ENCODE results near the gene NDST3. TPM values are rescaled to one million over a fixed set of nuclear protein-coding genes. Genes with fewer than 3 reads are reported as not detected.
A peak's percentile ranks its signal among the peaks of the same experiment; 100 is the strongest.

NDST3 gene
- total RNA-seq, 1 donor from 2014 or later: 0.74 TPM

- Histone ChIP-seq H3K27ac (no peak overlapping the region), H3K27me3 (no peaks in the 10 kb centered on the region), H3K9me3 (no peaks in the 10 kb centered on the region), H3K36me3 (no peaks in the 10 kb centered on the region), H3K4me1 (no peaks in the 10 kb centered on the region), H3K4me3 (no peak overlapping the region)
- intact Hi-C loops (cut with DNase I): no loop called here
- no peak for TF ChIP-seq POLR2A (IDR thresholded peaks at IDR 0.05)
- no peak for TF ChIP-seq POLR2AphosphoS5 (IDR thresholded peaks at IDR 0.05; ENCODE audit: insufficient read depth in 1 of 2, low read depth in 1 of 2)
- TF ChIP-seq CTCF (IDR thresholded peaks at IDR 0.05): no peak
- no peak for DNase-seq (ENCODE audit: extremely low spot score in 2 of 2)
Measured at GRCh38 chr4:118029224-118029623, 5.1 kb upstream of the NDST3 start.

- no peak for TF ChIP-seq CTCF (IDR thresholded peaks at IDR 0.05)
- no peak for TF ChIP-seq POLR2AphosphoS5 (IDR thresholded peaks at IDR 0.05; ENCODE audit: insufficient read depth in 1 of 2, low read depth in 1 of 2)
- TF ChIP-seq POLR2A (IDR thresholded peaks at IDR 0.05): no peak
- H3K9me3 ChIP-seq: no peaks in the 10 kb centered on the region
- peak overlapping the region; percentile 58 for H3K27ac ChIP-seq
- H3K27me3 ChIP-seq: no peaks in the 10 kb centered on the region
- H3K36me3 ChIP-seq: no peaks in the 10 kb centered on the region
- intact Hi-C loops (cut with DNase I): no loop called here
- DNase-seq (ENCODE audit: extremely low spot score in 2 of 2): no peak
- no peaks in the 10 kb centered on the region for H3K4me1 ChIP-seq
- peak overlapping the region; percentile 48 to 56 for H3K4me3 ChIP-seq
Measured at GRCh38 chr4:118032691-118033090, 1.6 kb upstream of the NDST3 start.

DNA sequence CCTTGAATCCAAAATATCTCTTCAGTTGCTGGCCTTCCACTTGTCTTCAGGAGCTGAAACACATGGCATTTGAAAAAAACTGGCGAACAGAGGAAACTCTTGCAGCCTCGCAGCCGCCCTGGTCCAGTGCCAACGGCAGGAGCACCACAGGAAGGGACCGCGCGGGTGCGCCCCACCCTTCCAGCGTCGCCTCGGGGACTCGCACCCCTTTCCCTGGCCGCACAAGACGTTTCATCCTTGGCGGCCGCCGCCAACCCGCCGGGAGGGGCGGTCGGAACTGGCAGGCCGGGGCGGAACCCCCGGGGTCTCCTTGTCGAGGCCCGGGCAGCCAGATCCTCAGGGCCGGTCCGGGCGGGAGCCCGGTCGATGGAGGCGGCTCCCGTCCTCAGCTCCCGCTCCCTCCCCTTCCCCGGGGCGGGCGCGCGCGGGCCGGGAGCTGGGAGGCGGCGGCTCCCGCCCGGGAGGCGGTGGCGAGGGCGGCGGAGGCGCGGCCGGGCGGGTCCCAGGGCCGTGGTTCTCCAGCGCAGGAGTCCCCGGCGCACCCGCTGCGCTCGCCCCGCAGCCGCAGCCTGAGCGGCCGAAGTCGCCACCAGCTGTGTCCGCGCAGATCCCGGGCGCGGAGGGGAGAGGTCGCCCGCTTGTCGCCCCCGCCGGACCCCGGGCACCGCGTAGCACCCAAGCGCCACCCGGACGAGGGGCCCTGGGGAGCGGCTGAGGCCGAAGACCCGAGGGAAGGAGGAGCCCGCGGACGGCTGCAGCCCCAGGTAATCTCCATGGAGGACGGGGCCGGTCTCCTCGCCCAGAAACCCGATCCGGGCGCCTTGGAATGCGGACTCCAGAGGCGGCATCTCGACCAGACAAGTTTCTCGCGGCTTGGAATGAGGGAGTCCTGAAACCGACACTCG, 886 bp upstream of the NDST3 start:
- no peaks in the 10 kb centered on the region for H3K36me3 ChIP-seq
- H3K9me3 ChIP-seq: no peaks in the 10 kb centered on the region
- H3K4me1 ChIP-seq: no peaks in the 10 kb centered on the region
- DNase-seq (ENCODE audit: extremely low spot score in 2 of 2): no peak
- intact Hi-C loops (cut with DNase I): no loop called here
- no peaks in the 10 kb centered on the region for H3K27me3 ChIP-seq
- TF ChIP-seq POLR2AphosphoS5 (IDR thresholded peaks at IDR 0.05; ENCODE audit: insufficient read depth in 1 of 2, low read depth in 1 of 2) (no peak), POLR2A (IDR thresholded peaks at IDR 0.05) (no peak), CTCF (IDR thresholded peaks at IDR 0.05) (no peak)
- peak overlapping the region; percentile 58 for H3K27ac ChIP-seq
- peak overlapping the region; percentile 48 to 56 for H3K4me3 ChIP-seq

- Histone ChIP-seq H3K4me1 (no peaks in the 10 kb centered on the region), H3K4me3 (no peak overlapping the region), H3K36me3 (no peaks in the 10 kb centered on the region), H3K27ac (no peak overlapping the region), H3K9me3 (no peaks in the 10 kb centered on the region), H3K27me3 (no peaks in the 10 kb centered on the region)
- no peak for DNase-seq (ENCODE audit: extremely low spot score in 2 of 2)
- intact Hi-C loops (cut with DNase I): no loop called here
- TF ChIP-seq CTCF (IDR thresholded peaks at IDR 0.05) (no peak), POLR2A (IDR thresholded peaks at IDR 0.05) (no peak), POLR2AphosphoS5 (IDR thresholded peaks at IDR 0.05; ENCODE audit: insufficient read depth in 1 of 2, low read depth in 1 of 2) (no peak)
Measured at GRCh38 chr4:118035309-118035708, 1.0 kb downstream of the NDST3 start.

- no peak overlapping the region for H3K27ac ChIP-seq
- H3K9me3 ChIP-seq: no peaks in the 10 kb centered on the region
- no peaks in the 10 kb centered on the region for H3K27me3 ChIP-seq
- H3K36me3 ChIP-seq: no peaks in the 10 kb centered on the region
- no peak for DNase-seq (ENCODE audit: extremely low spot score in 2 of 2)
- no peak for TF ChIP-seq CTCF (IDR thresholded peaks at IDR 0.05)
- no peak for TF ChIP-seq POLR2AphosphoS5 (IDR thresholded peaks at IDR 0.05; ENCODE audit: insufficient read depth in 1 of 2, low read depth in 1 of 2)
- no peak for TF ChIP-seq POLR2A (IDR thresholded peaks at IDR 0.05)
- H3K4me1 ChIP-seq: no peaks in the 10 kb centered on the region
- intact Hi-C loops (cut with DNase I): no loop called here
- no peak overlapping the region for H3K4me3 ChIP-seq
Measured at GRCh38 chr4:118036336-118036735, 2.0 kb downstream of the NDST3 start.
